ENCODE measurements around the gene MRPL58.
"Not testable (repeated sequence)": the region's sequence is repeated elsewhere in the genome, so short reads cannot be mapped to it uniquely, and the experiment has no call there.

The MRPL58 gene

DNA sequence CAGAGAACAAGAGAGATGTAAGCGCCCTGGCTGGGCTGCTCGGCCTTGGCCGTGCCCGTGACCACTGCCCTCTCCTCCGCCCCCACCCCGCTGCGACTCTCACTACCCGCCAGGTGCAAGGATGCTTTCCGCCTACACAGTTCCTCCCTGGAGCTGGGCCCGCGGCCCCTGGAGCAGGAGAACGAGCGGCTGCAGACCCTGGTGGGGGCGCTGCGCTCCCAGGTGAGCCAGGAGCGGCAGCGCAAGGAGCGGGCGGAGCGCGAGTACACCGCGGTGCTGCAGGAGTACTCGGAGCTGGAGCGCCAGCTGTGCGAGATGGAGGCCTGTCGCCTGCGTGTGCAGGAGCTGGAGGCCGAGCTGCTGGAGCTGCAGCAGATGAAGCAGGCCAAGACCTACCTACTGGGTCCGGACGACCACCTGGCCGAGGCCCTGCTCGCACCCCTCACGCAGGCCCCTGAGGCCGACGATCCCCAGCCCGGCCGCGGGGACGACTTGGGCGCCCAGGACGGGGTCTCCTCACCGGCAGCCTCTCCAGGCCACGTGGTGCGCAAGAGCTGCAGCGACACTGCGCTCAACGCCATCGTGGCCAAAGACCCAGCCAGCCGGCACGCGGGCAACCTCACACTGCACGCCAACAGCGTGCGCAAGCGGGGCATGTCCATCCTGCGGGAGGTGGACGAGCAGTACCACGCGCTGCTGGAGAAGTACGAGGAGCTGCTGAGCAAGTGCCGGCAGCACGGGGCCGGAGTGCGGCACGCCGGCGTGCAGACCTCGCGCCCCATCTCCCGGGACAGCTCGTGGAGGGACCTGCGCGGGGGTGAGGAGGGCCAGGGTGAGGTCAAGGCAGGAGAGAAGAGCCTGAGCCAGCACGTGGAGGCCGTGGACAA is 9.2 kb upstream of the MRPL58 start:
- Mint-ChIP-seq H3K36me3 (ENCODE audit: low read depth) (peaks cover 10% of the 10 kb centered on the region), H3K27me3 (ENCODE audit: low read depth) (no peaks in the 10 kb centered on the region), H3K4me1 (no peaks in the 10 kb centered on the region), H3K27ac (no peak overlapping the region), H3K4me3 (no peak overlapping the region), H3K9me3 (no peaks in the 10 kb centered on the region)
- TF ChIP-seq CTCF (IDR thresholded peaks at IDR 0.05; ENCODE audit: unreplicated experiment in 3 of 3): no peak

- no peak overlapping the region for H3K27ac Mint-ChIP-seq
- no peak overlapping the region for H3K4me3 Mint-ChIP-seq
- no peak for TF ChIP-seq CTCF (IDR thresholded peaks at IDR 0.05; ENCODE audit: unreplicated experiment in 3 of 3)
- no peaks in the 10 kb centered on the region for H3K9me3 Mint-ChIP-seq
- no peaks in the 10 kb centered on the region for H3K4me1 Mint-ChIP-seq
- H3K36me3 Mint-ChIP-seq (ENCODE audit: low read depth): peaks cover 10% of the 10 kb centered on the region
- H3K27me3 Mint-ChIP-seq (ENCODE audit: low read depth): no peaks in the 10 kb centered on the region
These were observed 8.5 kb upstream of the MRPL58 start for GRCh38 chr17:75003957-75004355.

DNA sequence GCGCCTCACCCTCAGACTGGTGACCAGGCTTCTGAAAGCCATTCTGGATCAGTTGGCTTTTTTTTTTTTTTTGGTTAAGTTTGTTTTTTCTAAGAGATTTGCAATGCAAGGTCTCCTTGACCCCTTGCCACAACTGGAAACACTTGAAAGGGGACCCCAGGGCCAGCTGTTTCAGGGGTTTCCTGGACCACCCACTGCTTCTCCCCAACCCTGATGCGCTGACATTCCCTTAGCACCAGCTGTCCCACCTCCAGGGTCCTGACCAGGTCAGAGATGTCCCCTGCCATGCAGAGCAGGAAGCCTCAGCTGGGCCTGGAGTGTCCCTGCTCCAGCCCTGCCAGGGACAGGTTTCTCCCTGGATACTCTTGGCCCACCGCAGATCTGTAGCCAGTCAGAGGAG is 8.1 kb upstream of the MRPL58 start:
- H3K4me1 Mint-ChIP-seq: no peaks in the 10 kb centered on the region
- H3K27me3 Mint-ChIP-seq (ENCODE audit: low read depth): no peaks in the 10 kb centered on the region
- H3K4me3 Mint-ChIP-seq: no peak overlapping the region
- no peak overlapping the region for H3K27ac Mint-ChIP-seq
- H3K9me3 Mint-ChIP-seq: no peaks in the 10 kb centered on the region
- TF ChIP-seq CTCF (IDR thresholded peaks at IDR 0.05; ENCODE audit: unreplicated experiment in 3 of 3): no peak
- H3K36me3 Mint-ChIP-seq (ENCODE audit: low read depth): peaks cover 6% of the 10 kb centered on the region

GRCh38 chr17:75005291-75005690 is 7.2 kb upstream of the MRPL58 start:
- no peaks in the 10 kb centered on the region for H3K9me3 Mint-ChIP-seq
- no peaks in the 10 kb centered on the region for H3K27me3 Mint-ChIP-seq (ENCODE audit: low read depth)
- H3K4me3 Mint-ChIP-seq: no peak overlapping the region
- TF ChIP-seq CTCF (IDR thresholded peaks at IDR 0.05; ENCODE audit: unreplicated experiment in 3 of 3): no peak
- H3K27ac Mint-ChIP-seq: no peak overlapping the region
- no peaks in the 10 kb centered on the region for H3K4me1 Mint-ChIP-seq
- peaks cover 6% of the 10 kb centered on the region for H3K36me3 Mint-ChIP-seq (ENCODE audit: low read depth)

DNA sequence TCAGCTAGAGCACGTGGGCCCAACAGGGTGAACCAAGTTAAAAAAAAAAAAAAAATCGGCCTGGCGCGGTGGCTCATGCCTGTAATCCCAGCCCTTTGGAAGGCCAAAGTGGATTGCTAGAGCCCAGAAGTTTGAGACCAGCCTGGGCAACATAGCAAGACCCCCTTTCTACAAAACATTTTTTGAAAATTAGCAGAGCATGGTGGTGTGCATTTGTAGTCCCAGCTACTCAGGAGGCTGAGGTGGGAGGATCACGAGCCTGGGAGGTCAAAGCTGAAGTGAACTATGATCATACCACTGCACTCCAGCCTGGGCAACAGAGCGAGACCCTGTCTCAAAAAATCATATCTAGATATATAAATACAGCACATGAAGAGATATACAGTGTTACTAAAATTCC is 6.4 kb upstream of the MRPL58 start:
- H3K27me3 Mint-ChIP-seq (ENCODE audit: low read depth); H3K9me3 Mint-ChIP-seq; H3K36me3 Mint-ChIP-seq (ENCODE audit: low read depth); H3K27ac Mint-ChIP-seq; H3K4me3 Mint-ChIP-seq; H3K4me1 Mint-ChIP-seq: not testable (repeated sequence)

GRCh38 chr17:75006653-75007052 is 5.8 kb upstream of the MRPL58 start:
- Mint-ChIP-seq H3K9me3 (no peaks in the 10 kb centered on the region), H3K4me1 (peaks cover 8% of the 10 kb centered on the region), H3K4me3 (no peak overlapping the region), H3K36me3 (ENCODE audit: low read depth) (peaks cover 6% of the 10 kb centered on the region), H3K27ac (no peak overlapping the region), H3K27me3 (ENCODE audit: low read depth) (no peaks in the 10 kb centered on the region)
- no peak for TF ChIP-seq CTCF (IDR thresholded peaks at IDR 0.05; ENCODE audit: unreplicated experiment in 3 of 3)
